AG04450 (cell line): Measurements from ENCODE around the gene KIAA0825. TPM values are rescaled to one million over a fixed set of nuclear protein-coding genes. Genes with fewer than 3 reads are reported as not detected.

Source experiments
- CTCF ChIA-PET: fragments of 300-600, 350-600 bp; formaldehyde crosslinking; extraction: SDS; loops from one replicate; lab custom pipeline; 2022; ENCODE audit warnings: antibody characterized with exemption, inconsistent platforms; lab: Charles Lee
- POLR2A ChIA-PET: fragments of 350-600 bp; formaldehyde crosslinking; extraction: SDS; loops from one replicate; lab custom pipeline; 2021; ENCODE audit warnings: antibody characterized with exemption, inconsistent platforms; lab: Yijun Ruan, JAX
- DNase-seq: peaks from one replicate; pipeline ENCODE4 v3.0.0-alpha.2; 2011; ENCODE audit warnings: low read depth, low spot score
- H3K27ac ChIP-seq: one replicate; pipeline ENCODE4 v1.5.1; 2012; ENCODE audit warnings: low read depth, low read length, control low read depth
- H3K27me3 ChIP-seq: one replicate; pipeline ENCODE4 v1.6.0; 2012; ENCODE audit warnings: low read length; ENCODE audit not compliant: control insufficient read depth, insufficient read depth
- H3K4me3 ChIP-seq: 2 replicates; pipeline ENCODE4 v1.5.1; 2011; ENCODE audit warnings: mild to moderate bottlenecking, low read depth, low read length, control low read depth
- H3K9me3 ChIP-seq: 2 replicates; pipeline ENCODE4 v1.5.1; 2012; ENCODE audit warnings: low read length; ENCODE audit not compliant: control insufficient read depth, insufficient read depth
- CTCF ChIP-seq: IDR thresholded peaks from 2 replicates; pipeline ENCODE4 v1.5.1; 2011; ENCODE audit warnings: low read depth, low read length, control low read depth, inconsistent platforms
- polyA plus RNA-seq: library from polyadenylated mRNA; depleted of rRNA; stranded (reverse); fragments of >200 nt; gene quantifications from 2 replicates; pipeline ENCODE4 v1.2.3, GENCODE V29; 2011

KIAA0825 gene
- polyA plus RNA-seq, 1 experiment = 2.1 TPM

GRCh38 chr5:94314460-94315131 lies 303.8 kb downstream of the KIAA0825 start:
- H3K9me3 ChIP-seq = no peaks in the 10 kb centered on the region
- H3K27ac ChIP-seq = no peak overlapping the region
- ChIA-PET CTCF (interaction anchor here (0.6 kb wide), 1 partner anchor 210 kb away, joined by 5 read pairs; no protein-coding TSS in a partner anchor), POLR2A (no interaction called here)
- H3K4me3 ChIP-seq = no peak overlapping the region
- H3K27me3 ChIP-seq = no peaks in the 10 kb centered on the region
- DNase-seq = no peak
- no peak for TF ChIP-seq CTCF

- ChIA-PET CTCF (interaction anchor here (1.4 kb wide), 1 partner anchor 424 kb away, joined by 3 read pairs; no protein-coding TSS in a partner anchor), POLR2A (no interaction called here)
- H3K27me3 ChIP-seq = no peaks in the 10 kb centered on the region
- no peak for TF ChIP-seq CTCF
- H3K27ac ChIP-seq = no peak overlapping the region
- no peak overlapping the region for H3K4me3 ChIP-seq
- no peaks in the 10 kb centered on the region for H3K9me3 ChIP-seq
- DNase-seq = no peak
These were observed 304.7 kb downstream of the KIAA0825 start for GRCh38 chr5:94313696-94314095.

- CTCF ChIA-PET = interaction anchor here (1.4 kb wide), 1 partner anchor 424 kb away, joined by 3 read pairs; no protein-coding TSS in a partner anchor
These were observed 305.2 kb downstream of the KIAA0825 start for GRCh38 chr5:94313188-94313587.

GRCh38 chr5:94312298-94312697 lies 306.1 kb downstream of the KIAA0825 start:
- Histone ChIP-seq H3K9me3 (no peaks in the 10 kb centered on the region), H3K27ac (no peak overlapping the region), H3K4me3 (no peak overlapping the region), H3K27me3 (no peaks in the 10 kb centered on the region)
- ChIA-PET CTCF (no interaction called here), POLR2A (no interaction called here)
- no peak for TF ChIP-seq CTCF
- no peak for DNase-seq

More at GRCh38 chr5:94313188-94313587, 305.2 kb downstream of the KIAA0825 start:
- no peak overlapping the region for H3K4me3 ChIP-seq
- no peak for DNase-seq
- no peaks in the 10 kb centered on the region for H3K9me3 ChIP-seq
- no peak for TF ChIP-seq CTCF
- no peak overlapping the region for H3K27ac ChIP-seq
- no peaks in the 10 kb centered on the region for H3K27me3 ChIP-seq
- POLR2A ChIA-PET = no interaction called here

GRCh38 chr5:94310833-94311232 lies 307.6 kb downstream of the KIAA0825 start:
- DNase-seq = no peak
- Histone ChIP-seq H3K27me3 (no peaks in the 10 kb centered on the region), H3K27ac (no peak overlapping the region), H3K4me3 (no peak overlapping the region), H3K9me3 (no peaks in the 10 kb centered on the region)
- ChIA-PET POLR2A (no interaction called here), CTCF (interaction anchor here (0.7 kb wide), 1 partner anchor 426 kb away, joined by 6 read pairs; no protein-coding TSS in a partner anchor)
- TF ChIP-seq CTCF = no peak
